HG03565 (cell line): ENCODE data around the gene TMEM26.
"Not testable (repeated sequence)": the region's sequence is repeated elsewhere in the genome, so short reads cannot be mapped to it uniquely, and the experiment has no call there.

Source experiments
- ATAC-seq: cut with Tn5 transposase; IDR thresholded peaks from one replicate; pipeline ENCODE4 v1.9.1; 2021; ENCODE audit warnings: mild to moderate bottlenecking, moderate library complexity; ENCODE audit not compliant: unreplicated experiment

TMEM26 gene

DNA sequence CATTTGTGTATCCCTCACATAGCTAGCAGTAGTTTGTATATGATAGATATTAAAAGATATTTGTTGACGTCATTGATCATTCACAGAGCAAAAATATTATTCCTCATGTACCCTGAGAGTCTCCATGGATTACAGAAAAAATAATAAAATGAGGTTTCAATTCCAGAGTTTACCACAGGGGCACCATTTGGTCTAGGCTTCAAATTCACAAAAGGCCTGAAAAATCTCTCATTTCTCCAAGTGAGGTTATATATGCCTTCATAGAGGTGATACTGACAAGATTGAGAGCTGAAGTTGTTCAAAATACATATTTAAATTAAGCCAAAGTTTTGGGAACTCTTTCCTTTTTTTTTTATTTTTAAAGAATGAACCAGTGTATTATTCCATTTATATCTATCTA lies 52.7 kb downstream of the TMEM26 start:
- no peak for ATAC-seq

DNA sequence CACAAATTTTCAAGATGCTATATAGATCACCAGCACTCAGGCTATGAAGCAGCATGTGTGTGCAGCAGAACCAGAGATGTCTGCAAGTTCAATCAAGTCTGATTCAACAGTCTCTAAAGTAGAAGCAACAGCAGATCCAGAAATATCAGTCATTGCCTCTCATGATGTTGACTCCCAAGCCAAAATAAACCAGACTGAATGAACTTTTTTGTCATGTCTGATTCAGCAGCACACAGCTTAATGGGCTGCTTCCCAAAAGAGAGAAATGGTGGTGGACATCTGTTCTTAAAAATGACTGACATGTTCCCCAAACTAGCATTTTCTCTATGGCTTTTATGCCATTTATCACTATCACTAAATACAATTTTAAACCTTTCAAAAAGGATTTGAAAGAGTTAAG lies 53.8 kb downstream of the TMEM26 start:
- no peak for ATAC-seq

DNA sequence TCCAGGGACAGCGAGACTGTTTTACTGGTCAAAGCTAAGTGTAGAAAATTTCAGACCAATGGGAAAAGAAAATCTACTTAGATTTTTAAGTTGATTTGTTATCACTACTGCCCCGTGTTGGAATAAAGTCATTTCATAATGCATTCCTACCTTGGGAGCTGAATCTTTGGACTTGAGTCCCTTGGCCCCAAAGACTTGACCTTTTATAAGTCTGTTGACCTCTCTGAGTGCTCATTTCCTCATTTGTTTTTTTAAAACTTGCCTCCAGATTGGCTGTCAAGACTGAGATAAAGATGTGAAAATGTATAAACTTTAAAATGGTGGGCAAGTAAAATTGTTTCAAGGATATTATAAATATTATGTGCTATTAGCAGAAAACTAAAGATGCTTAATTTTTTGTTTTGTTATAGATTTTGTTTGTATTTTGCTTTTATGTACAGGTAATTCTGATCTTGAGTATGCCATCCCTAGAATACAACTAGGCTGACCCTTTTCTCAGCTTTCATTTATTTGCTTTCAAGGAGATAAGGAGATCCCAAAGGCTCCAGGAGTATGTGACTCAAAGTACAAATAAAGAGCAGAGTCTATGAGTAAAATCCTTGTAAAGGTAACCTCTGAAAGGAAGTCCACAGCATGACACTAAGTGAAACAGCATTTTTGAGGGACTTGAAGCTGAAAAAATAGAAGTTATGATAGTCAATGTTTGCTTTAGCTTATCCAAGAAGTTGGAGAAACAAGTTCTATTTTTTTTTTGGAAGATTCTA lies 54.6 kb downstream of the TMEM26 start:
- ATAC-seq: no peak

GRCh38 chr10:61397175-61397986 lies 55.8 kb downstream of the TMEM26 start:
- peak; percentile 74 for ATAC-seq

- peak; percentile 15 for ATAC-seq
Measured at GRCh38 chr10:61391281-61391680, 61.9 kb downstream of the TMEM26 start.

- ATAC-seq: peak; percentile 68
Measured at GRCh38 chr10:61390851-61391250, 62.3 kb downstream of the TMEM26 start.

- no peak for ATAC-seq
Measured at GRCh38 chr10:61389887-61390286, 63.3 kb downstream of the TMEM26 start.

- not testable (repeated sequence) for ATAC-seq
Measured at GRCh38 chr10:61388986-61389385, 64.2 kb downstream of the TMEM26 start.

DNA sequence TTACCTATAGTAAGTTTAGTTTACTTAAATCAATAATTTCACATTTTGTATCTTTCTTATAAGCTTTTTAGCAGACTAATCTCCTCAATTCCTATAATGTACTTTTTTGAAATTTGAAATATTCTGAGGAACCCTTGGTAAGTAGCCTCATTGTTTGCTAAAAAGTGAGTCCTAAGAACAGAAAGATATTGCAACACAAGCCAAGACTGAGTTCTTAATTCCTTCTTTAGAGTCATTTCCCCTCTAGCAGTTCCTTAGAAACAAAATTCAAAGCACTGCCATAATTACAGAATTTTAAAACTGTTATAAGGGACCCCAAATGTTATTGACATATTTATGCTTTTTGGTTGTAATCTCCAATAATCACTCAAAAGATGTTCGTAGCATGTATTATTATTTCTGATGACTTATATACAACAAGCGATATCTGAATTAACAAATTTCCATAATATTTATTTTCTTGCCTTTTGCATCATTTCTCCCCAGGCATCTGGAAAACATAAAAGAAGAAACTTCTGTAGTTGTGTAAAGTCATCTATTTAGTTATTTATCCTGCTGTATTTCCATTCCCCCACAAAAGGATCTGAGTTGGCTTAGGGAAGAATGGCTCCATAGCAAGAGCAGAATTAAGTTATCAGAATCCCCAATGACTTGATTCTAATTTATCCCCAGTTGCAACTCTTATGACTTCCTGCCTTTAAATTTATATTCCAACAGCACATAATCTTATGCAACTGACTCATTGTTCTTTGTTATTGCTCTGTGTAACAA lies 67.8 kb downstream of the TMEM26 start:
- ATAC-seq: no peak

DNA sequence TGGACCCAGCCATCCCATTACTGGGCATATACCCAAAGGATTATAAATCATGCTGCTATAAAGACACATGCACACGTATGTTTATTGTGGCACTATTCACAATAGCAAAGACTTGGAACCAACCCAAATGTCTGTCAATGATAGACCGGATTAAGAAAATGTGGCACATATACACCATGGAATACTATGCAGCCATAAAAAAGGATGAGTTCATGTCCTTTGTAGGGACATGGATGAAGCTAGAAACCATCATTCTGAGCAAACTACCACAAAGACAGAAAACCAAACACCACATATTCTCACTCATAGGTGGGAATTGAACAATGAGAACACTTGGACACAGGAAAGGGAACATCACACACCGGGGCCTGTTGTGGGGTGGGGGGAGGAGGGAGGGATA lies 72.0 kb downstream of the TMEM26 start:
- ATAC-seq: not testable (repeated sequence)

DNA sequence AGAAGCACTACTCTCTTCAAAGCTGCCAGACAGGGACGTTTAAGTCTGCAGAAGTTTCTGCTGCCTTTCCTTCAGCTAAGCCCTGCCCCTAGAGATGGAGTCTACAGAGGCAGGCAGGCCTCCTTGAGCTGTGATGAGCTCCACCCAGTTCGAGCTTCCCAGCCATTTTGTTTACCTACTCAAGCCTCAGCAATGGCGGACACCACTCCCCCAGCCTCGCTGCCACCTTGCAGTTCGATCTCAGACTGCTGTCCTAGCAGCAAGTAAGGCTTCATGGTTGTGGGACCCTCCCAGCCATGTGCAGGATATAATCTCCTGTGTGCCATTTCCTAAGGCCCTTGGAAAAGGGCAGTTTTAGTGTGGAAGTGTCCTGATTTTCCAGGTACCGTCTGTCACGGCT lies 74.3 kb downstream of the TMEM26 start:
- no peak for ATAC-seq

DNA sequence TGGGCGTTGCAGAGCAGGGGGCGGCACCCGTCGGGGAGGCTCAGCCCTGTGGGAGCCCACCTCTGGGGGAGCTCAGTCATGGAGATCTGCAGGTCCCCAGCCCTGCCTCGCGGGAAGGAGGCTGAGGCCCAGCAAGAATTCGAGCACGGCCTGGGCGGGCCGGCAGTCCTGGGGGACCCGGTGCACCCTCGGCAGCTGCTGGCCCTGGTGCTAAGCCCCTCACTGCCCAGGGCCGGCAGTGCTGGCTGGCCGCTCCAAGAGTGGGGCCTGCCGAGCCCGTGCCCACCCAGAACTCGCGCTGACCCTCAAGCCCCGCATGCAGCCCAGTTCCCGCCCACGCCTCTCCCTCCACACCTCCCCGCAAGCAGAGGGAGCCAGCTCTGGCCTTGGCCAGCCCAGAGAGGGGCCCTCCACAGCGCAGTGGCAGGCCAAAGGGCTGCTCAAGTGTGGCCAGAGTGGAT lies 76.2 kb downstream of the TMEM26 start:
- no peak for ATAC-seq

GRCh38 chr10:61376377-61376776 lies 76.8 kb downstream of the TMEM26 start:
- ATAC-seq: no peak

DNA sequence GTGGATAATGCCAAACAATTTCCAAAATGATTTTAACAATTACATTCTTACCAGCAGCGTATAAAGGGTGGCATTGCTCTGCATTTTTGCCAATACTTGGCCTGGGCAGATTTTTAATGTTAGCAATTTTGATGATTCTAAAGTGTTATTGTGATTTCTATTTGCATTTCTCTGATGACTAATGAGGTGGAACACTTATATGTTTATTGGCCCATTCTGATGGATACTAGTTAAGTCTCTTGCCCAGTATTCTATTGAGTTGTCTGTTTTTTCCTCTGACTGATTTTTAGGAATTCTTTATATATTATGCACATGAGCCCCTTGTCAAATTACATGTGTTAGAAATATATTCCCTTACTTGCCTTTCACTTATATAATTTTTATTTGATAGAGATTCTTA lies 86.8 kb downstream of the TMEM26 start:
- ATAC-seq: no peak

DNA sequence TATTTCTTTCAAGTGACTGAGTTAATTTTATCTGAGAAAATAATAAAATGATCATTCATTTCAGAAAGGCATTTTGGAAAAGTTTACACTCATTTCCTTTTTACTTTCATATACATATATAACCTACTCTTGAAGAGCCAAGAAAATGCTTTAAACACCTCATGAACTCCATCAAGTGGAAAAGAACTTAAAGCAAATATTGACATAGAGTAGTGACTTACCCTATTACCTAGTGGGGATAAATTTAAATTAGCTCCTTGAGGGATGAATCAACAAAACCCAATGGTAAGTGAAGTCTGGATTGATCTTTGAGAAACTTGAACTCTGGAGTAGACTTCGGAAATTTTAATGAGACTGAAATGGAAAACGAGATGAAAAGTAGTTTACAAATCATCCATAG lies 88.6 kb downstream of the TMEM26 start:
- ATAC-seq: no peak

DNA sequence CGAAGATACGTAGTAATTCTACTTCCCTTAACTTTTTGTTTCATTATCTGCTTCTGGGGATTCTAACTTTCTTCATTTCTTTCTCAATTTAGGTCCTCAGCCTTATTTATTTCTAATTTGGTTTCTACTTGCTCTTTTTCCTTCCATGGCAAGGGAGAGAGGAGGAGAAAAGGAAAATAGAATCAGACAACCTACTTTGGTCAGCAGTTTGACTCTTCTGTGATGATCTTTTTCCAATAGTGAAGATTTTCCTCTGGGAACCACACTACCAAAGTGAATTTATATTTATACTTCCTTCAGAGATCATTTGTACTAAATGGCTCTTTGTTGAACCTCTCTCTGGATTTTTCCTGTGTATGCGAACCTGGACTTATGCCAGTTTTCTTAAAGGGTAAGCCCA lies 90.2 kb downstream of the TMEM26 start:
- no peak for ATAC-seq

GRCh38 chr10:61359452-61359851 lies 93.7 kb downstream of the TMEM26 start:
- no peak for ATAC-seq

- ATAC-seq: no peak
Measured at GRCh38 chr10:61357687-61358086, 95.5 kb downstream of the TMEM26 start.
